Stimulated activated CD8-positive, alpha-beta memory T cell treated with anti-CD3 and anti-CD28 coated beads, Interleukin-15, amount 100 ng/mL, for 1 hour (primary cell): ENCODE measurements around the gene FTO.
"Not testable (repeated sequence)": the region's sequence is repeated elsewhere in the genome, so short reads cannot be mapped to it uniquely, and the experiment has no call there.

Source experiments
- DNase-seq: peaks from one replicate; pipeline ENCODE4 v3.0.0-alpha.2; 2020; ENCODE audit warnings: low read depth

Gene FTO

DNA sequence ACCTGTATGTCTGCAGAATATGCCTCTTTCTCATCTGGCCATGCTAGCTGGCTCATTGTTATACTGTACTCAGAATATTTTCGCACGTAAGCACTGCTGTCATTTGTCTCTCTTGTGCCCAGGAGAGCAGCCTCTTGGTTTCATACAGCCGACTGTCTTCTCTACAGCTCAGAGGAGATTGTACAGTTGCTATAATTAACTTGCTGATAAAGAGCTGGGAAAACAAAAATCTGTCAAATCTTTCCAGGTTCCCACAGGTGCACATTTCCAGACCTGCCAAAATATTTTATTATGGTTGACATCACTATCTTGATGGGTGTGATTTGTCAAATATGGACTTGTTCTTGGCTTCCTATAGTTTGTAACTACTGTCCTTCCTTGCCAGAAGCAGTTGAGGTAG, 122.7 kb downstream of the FTO start:
- no peak for DNase-seq

DNA sequence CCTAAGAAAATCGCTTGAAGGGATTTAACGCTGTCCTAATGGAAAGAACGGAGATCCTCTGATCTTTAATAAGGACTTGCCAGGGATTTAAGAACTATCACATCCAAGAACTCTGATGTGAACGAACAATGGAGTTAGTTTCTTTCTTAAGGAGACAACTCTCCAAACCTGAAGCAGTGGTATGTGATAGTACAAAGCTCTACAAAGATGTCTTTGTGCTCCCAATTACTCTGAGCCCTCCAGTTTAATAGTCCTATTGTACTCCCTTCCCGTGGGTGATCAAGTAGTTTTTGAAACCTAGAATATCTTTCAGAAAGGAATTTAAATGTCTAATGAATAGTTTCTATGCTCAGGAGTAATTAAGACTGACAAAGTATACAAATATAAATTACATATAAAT, 123.8 kb downstream of the FTO start:
- DNase-seq = no peak

DNA sequence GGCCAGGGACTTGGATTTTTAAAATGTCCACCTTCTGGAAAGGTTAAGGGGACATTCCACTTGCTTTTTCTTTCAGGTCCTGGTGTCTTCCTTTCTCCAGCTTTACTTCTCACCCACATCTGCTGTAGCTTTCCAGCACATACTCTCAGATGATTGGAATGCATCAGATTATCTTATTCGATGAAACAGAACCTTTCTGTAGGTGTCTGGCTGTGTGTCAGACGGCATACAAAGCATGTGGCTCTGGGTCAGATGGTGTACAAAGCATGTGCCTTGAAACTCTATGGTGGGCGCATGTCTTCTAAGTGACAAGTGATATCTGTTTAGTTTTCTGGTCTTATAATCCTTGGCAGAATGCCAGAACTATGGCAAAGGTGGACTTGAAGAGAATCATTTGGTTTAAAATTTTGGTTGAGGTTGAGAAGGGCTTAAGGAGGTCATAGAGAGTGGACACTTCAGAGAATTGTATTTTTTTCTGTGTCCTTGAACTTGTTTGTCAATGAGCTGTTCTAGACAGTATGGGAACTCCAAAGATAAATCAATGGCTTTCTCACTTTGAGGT, 125.3 kb downstream of the FTO start:
- DNase-seq = no peak

DNA sequence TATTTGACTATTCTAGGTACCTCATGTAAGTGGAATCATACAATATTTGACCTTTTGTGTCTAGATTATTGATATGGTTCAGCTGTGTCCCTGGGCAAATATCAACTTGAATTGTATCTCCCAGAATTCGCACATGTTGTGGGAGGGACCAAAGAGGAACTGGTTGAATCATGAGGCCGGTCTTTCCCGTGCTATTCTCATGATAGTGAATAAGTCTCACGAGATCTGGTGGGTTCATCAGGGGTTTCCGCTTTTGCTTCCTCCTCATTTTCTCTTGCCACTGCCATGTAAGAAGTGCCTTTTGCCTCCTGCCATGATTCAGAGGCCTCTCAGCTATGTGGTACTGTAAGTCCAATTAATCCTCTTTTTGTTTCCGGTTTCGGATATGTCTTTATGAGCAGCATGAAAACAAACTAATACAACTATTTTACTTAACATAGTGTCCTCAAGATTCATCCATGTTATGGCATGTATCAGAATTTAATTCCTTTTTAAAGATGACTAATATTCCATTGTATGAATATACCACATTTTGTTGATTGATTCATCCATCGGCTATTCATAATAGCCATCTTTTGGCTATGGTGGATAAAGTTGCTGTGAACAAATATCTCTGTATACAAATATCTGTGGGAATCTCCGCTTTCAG, 129.1 kb downstream of the FTO start:
- no peak for DNase-seq

DNA sequence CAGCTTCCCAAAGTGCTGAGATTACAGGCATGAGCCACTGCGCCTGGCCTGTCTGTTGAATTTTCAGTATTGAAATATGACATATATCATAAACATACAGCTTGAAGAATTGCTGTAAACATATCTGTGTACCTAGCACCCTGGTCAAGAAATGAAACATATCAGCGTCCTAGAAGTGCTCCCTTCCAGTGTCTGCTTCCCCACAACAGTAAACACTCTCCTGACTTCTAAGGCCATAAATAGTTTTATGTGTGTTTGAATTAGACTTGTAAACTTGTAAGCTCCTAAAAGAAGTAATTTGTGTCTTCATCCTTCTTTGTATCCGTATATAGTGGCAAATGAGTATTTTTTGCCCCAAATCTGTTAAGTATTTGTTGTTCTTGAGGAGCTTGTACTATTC, 132.2 kb downstream of the FTO start:
- DNase-seq = no peak

DNA sequence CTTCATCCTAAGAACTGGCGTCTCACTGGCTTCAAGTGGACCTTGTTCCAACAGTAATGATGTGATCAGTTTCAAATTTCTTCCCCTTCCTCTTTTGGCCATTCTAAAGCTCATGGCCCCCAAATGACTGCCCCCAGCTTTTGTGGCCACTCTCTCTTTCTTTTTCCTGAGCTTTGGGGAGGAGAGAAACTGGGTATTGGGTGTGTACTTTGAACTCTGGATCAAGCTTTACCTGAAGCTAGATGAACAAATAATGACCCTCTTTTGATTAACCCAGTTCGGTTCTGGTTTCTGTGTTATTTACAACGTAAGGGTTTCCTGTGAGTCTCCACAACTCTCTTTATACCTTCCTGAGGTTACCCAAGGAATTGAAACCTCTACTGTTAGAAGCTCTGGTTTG, 132.7 kb downstream of the FTO start:
- no peak for DNase-seq

DNA sequence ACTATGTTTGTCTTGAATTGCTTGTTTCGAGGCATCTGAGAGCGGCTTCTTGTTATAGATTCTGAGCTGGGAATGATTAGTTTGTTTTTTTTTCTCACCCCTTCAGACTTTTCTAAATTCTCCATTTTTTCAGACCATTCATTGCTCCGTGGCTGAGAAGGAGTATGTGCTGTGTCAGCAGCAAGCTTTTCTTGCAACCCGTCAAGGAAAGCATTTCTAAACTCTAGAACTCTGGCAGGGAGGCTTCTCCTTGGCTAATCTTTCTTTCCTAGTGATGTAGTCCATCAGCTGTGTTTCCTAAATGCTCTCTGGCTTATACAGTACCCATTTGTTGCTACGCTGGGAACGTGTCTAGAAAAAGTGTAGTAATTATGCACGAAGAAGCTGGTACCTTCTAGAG, 133.5 kb downstream of the FTO start:
- DNase-seq = no peak

DNA sequence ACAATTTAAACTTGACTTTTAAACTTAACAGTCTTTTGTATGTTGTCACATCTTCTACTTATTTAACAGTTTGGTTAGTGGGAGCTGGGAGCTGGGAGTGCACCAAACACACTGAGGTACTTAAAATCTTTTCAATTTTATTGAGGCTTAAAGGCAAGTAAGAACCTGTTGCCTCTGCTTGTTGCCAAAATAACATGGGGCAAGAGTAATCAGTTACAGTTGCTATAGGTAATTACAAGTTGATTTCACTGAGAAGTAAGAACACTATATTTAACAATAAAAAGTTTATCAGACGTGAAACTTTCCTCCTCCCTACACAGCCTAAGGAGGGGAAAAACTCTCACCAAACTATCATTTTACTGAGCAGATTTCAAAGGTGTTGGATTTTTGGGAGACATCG, 135.2 kb downstream of the FTO start:
- no peak for DNase-seq

DNA sequence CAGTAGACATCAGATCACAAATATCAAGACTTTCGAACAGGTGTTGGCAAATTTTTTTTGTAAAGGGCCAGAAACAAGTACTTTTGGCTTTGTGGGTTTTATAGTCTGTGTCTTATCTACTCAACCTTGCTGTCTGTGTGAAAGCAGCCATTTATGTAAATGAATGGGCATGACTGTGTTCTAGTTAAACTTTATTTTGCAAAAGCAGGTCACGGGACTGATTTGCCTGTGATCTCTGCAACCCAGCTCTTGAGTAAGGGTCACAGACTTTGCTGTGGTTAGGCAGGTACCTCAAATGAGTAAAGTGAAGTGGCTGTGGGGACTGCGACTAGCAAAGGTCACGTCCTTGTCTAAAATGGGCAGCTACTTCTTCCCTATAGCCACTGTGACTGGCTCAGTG, 136.5 kb downstream of the FTO start:
- DNase-seq = no peak

DNA sequence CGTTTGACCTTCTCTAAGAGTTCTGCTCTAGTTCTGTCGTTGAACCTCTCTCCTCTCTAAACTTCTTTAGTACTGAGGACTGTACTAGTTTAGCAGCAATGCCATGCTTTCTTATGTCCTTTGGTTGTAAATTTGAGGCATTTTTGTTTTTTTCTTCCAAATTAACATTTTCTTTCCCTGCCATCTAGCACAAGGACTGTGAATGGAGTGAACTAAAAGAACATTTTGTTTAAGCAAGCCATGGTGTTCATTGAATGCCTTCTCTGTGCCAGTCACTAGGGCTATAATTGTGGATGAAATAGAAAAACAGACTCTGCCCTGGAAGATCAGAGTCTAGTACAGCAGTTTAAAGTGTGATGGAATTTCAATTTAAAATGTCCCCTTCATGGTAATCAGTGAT, 137.9 kb downstream of the FTO start:
- no peak for DNase-seq

DNA sequence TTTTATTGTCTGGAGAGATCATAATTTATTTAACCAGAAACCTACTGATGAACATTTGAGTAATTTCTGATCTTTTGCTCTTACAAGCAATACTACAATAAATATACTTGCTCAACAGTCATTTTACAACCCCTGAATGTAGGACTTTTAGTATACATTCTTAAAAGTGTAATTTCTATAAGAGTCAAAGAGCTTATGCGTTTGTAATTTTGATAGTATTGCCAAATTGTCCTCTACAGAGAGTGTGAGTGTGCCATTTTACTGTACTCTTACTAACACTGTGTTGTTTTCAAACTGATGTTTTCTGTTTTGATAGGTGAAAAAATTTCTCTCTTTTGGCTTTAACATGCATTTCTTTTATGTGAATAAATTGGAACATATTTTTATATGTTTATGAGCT, 139.1 kb downstream of the FTO start:
- no peak for DNase-seq

DNA sequence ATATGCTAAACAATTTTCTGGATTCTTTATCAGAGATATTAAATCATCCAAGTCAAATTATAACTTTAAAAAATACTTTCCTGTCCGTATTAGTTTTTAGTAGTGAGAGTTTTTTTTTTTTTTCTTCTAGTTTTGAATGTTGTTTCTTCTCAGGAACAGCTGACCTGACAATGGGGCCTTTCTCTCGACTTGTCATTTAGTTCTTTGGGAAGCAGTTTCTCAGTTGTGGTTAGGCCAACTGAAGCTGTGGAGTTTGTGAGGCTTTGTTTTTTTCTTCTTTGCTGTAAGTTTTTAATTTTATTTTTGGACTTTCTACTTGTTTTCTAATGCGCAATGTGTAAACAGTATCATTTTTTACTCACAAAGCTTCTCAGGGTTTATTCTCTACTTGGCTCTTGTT, 140.8 kb downstream of the FTO start:
- no peak for DNase-seq

DNA sequence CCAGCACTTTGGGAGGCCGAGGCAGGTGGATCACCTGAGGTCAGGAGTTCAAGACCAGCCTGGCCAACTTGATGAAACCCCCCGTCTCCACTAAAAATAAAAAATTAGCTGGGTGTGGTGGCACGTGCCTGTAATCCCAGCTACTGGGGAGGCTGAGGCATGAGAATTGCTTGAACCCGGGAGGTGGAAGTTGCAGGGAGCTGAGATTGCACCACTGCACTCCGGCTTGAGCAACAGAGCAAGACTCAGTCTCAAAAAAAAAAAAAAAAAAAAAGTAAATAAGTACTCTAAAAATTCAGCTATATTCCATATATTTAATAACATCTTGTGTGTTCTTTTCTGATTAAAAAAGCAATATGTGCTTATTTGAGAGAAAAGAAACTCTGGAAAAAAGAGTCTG, 142.6 kb downstream of the FTO start:
- not testable (repeated sequence) for DNase-seq

DNA sequence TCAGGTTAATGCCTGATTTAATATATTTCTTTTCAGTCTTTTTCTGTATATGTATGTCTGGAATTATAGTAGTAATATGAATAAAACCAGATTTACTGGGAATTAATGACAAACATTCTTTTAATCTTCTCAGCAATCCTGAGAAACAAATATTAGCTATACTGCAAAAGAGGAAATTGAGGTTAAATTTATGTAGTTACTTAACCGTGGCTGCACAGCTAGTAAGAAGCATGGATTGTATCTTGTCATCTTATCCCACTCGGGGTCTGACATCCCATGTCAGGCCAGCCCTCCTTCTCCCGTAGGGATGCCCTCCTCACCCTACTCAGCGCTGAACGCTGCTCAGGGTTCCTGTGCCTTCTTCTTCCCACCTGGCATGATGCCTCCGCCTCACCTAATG, 143.0 kb downstream of the FTO start:
- DNase-seq = no peak

DNA sequence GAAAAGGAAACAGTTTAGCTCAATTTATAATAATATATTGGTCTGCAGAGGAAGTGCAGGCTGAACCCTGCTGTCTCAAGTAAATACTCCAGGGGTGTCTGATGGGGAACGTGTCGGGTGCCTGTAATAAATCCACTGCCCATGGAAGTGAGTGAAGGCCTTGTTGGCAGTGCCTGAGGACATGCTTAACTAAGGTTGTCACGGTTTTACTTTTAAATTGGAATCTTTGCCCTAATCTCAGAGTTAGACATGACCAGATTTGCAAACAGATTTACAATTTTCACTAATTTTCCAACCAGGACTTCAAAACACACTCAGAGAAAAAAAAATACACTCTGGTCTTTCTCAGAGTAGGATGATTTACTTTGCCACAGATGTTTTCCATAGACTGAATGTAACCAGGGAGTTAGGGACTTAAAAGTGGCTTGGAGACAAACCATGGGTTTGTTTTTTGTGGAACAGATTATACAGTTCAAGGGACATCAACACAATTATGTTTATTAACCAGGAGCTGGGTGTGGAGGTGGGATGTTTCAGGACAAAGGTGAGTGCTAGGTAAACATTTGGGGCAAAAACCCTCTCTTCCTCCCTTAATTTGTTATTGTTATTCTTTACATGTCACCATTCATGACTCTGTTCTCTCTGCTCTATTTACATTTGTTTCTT, 144.5 kb downstream of the FTO start:
- DNase-seq = no peak

DNA sequence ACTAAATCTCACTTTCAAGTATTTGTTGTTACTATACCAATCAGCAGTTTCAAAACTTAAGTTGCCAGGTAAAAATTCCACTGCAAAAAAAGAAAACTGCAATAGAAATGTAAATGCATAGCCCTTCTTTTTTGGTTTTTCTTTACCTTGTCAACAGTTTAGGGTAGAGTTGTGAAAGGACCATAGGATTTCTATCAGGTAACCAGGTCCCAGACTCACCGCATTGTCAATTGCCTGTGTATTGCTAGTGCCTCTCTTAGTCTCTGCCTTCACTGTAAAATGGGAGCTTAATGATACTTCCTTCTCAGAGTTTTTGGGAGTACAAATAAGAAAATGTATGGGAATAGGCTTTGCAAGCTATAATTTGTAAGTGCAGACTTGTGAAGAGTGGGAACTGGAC, 145.0 kb downstream of the FTO start:
- DNase-seq = no peak

DNA sequence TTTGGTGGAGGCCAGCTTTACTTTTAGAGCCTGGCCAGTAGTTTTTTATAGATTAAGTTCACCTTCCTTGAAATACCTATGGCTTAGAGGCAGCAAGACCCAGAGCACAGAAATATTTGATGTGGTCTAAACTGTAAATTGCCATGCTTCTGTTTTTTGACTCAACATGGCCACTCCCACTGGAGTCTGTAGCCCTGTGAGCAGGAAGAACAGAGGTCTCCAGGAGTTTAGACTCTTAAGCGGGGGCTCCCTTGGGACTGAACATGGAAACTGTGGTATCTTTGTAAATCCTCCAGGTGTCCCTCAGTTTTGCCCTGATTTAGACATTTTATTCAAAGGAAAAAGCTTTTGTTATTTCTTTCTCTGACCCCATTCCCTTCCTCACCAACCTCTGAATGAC, 145.6 kb downstream of the FTO start:
- DNase-seq = no peak

DNA sequence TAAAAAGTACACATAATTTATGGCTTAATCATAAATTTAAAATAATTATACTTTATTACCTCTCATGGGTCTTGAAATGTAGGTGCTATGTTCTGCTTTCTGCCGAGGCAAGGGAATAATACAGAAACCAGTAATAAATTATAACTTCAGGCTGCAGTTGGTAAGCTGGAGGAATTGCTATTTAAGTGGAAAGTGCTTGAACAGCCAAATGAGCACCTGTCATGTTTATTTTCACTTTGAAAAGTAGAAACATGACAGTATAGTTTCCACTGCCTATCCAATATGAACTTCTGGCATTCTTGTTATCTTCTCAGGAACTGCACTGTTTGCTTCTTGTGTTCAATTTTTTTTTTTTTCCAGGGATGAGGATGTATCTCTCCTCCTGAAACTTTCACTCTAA, 146.0 kb downstream of the FTO start:
- DNase-seq = no peak

DNA sequence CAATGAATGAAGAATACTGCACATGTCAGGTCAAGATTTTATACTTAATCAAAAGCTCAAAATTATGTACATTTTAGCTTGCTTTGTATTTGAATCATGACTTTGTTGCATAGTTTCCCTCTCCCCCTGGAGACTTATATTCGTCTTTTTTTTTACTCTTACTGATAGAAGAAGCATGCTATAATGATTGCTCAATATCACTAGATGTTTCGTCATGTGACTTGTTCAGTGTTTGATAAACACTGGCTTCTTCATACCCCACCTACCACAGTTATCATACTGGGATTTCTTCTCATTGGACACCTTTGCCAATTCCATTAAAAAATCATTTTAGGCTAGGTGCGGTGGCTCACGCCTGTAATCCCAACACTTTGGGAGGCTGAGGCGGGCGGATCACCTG, 148.7 kb downstream of the FTO start:
- no peak for DNase-seq

DNA sequence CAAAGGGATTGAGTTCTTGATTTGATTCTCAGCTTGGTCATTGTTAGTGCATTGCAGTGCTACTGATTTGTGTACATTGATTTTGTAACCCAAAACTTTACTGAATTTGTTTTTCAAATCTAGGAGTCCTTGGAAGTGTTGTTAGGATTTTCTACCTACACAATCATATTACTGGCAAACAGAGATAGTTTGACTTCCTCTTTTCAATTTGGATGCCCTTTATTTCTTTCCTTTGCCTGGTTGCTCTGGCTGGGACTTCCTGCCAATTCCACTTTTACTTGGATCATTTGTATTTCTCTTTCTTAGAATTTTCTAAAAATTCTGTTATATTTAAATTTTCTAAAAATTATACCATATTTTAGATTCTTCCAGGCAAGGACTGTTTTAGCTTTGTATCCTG, 151.1 kb downstream of the FTO start:
- DNase-seq = no peak

DNA sequence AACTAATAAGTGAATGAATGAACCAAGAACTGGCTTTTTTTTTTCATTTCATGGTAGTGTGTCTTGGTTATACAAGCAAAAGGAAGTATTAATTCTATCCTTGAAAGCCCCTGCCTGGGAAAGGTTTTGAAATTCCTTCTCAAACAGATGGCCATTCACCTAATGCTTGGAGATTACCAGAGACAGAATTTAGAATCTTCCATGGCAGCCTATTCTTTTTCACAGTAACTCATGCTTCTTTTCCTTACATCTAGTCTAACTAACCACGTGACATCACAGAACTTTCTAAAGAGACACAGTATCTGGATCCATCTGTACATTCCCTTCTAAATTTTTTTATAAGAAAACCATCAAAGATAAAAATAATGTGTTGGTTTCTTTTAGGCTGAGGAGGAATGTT, 151.6 kb downstream of the FTO start:
- DNase-seq = no peak

DNA sequence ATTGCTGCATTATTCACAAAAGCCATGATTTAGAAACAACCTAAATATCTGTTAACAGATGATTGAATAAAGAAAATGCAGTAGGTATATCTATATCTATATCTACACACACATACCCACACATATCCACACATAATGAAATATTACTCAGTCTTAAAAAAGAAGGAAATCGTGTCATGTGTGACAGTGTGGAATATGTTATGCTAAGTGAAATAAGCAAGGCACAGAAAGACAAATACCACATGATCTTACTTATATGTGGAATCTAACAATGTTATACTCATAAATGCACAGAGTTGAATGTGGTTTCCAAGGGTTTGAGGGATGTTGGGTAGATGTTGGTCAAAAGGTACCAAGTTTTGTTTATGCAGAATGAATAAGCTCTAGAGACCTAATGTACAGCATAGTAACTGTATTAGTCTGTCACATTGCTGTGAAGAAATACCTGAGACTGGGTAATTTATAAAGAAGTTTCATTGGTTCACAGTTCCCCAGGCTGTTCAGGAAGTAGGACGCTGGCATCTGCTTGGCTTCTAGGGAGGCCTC, 156.1 kb downstream of the FTO start:
- no peak for DNase-seq

DNA sequence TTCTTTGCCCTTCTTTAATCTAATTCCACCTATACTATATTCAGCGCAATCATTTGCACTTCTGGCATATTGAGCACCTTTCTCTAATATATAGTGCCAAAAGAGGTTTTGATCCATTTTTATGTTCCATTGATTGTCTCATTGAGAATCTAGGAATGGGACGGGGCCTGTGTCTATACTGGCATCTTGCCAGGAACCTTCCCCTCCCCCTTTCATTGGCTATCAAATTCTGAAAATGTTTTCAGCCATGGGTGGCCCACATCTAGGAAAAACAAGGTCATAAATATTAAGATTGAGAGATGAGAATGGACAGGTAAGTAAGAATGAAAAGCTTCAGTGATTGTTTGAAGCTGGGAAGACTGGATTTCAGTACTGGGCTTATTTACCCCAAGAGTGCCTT, 159.9 kb downstream of the FTO start:
- no peak for DNase-seq
